GM12865 (cell line): Measurements from ENCODE around the gene STX18.

Experiments used
- DNase-seq: peaks from one replicate; pipeline ENCODE4 v3.0.0; 2010; ENCODE audit warnings: low read depth
- H3K4me3 ChIP-seq: 2 replicates; pipeline ENCODE4 v1.5.1; 2011; ENCODE audit warnings: mild to moderate bottlenecking, low read depth, low read length, control low read depth
- TF ChIP-seq, protein P1 (sequence below): IDR thresholded peaks from 2 replicates; pipeline ENCODE4 v1.5.1; 2011; ENCODE audit warnings: low read length, control low read depth, low read depth, inconsistent platforms; ENCODE audit not compliant: insufficient read depth; ENCODE audit errors: missing control alignments

The STX18 gene

GRCh38 chr4:4432341-4433125 is 109.3 kb downstream of the STX18 start:
- no peak for DNase-seq
- TF ChIP-seq, protein P1, sequence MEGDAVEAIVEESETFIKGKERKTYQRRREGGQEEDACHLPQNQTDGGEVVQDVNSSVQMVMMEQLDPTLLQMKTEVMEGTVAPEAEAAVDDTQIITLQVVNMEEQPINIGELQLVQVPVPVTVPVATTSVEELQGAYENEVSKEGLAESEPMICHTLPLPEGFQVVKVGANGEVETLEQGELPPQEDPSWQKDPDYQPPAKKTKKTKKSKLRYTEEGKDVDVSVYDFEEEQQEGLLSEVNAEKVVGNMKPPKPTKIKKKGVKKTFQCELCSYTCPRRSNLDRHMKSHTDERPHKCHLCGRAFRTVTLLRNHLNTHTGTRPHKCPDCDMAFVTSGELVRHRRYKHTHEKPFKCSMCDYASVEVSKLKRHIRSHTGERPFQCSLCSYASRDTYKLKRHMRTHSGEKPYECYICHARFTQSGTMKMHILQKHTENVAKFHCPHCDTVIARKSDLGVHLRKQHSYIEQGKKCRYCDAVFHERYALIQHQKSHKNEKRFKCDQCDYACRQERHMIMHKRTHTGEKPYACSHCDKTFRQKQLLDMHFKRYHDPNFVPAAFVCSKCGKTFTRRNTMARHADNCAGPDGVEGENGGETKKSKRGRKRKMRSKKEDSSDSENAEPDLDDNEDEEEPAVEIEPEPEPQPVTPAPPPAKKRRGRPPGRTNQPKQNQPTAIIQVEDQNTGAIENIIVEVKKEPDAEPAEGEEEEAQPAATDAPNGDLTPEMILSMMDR: no peak
- no peak overlapping the region for H3K4me3 ChIP-seq

- DNase-seq: peak; percentile 61
- no peak overlapping the region for H3K4me3 ChIP-seq
- TF ChIP-seq, protein P1: peak; percentile 74
Measured at GRCh38 chr4:4430492-4431195, 111.2 kb downstream of the STX18 start.

GRCh38 chr4:4428966-4429875 is 112.6 kb downstream of the STX18 start:
- DNase-seq: no peak
- no peak overlapping the region for H3K4me3 ChIP-seq
- TF ChIP-seq, protein P1: no peak

GRCh38 chr4:4427886-4428285 is 114.0 kb downstream of the STX18 start:
- DNase-seq: no peak
- TF ChIP-seq, protein P1: no peak
- H3K4me3 ChIP-seq: no peak overlapping the region

- TF ChIP-seq, protein P1: no peak
Measured at GRCh38 chr4:4427121-4427870, 114.6 kb downstream of the STX18 start.

GRCh38 chr4:4426511-4427120 is 115.2 kb downstream of the STX18 start:
- no peak for DNase-seq
- no peak overlapping the region for H3K4me3 ChIP-seq

More at GRCh38 chr4:4427121-4427870, 114.6 kb downstream of the STX18 start:
- DNase-seq: no peak
- no peak overlapping the region for H3K4me3 ChIP-seq

More at GRCh38 chr4:4426511-4427120, 115.2 kb downstream of the STX18 start:
- TF ChIP-seq, protein P1: no peak
